ENCODE results near the gene WWOX.
"Not testable (repeated sequence)": the region's sequence is repeated elsewhere in the genome, so short reads cannot be mapped to it uniquely, and the experiment has no call there.

WWOX gene

GRCh38 chr16:78099271-78100111 lies at the start of gene WWOX:
Gene WWOX (plus strand): TSS chr16:78099654.
- in situ Hi-C loops (cut with MboI; ENCODE audit: low sequenced_read_pairs): no loop called here

GRCh38 chr16:78050734-78051400 lies 48.6 kb upstream of the WWOX start:
- in situ Hi-C loops (cut with MboI; ENCODE audit: low sequenced_read_pairs): no loop called here

- in situ Hi-C loops (cut with MboI; ENCODE audit: low sequenced_read_pairs): no loop called here
Measured at GRCh38 chr16:78057803-78058564, 41.5 kb upstream of the WWOX start.

- in situ Hi-C loops (cut with MboI; ENCODE audit: low sequenced_read_pairs): not testable (repeated sequence)
Measured at GRCh38 chr16:78059806-78060205, 39.6 kb upstream of the WWOX start.

GRCh38 chr16:78060295-78060694 lies 39.2 kb upstream of the WWOX start:
- in situ Hi-C loops (cut with MboI; ENCODE audit: low sequenced_read_pairs): no loop called here

GRCh38 chr16:78060809-78061208 lies 38.6 kb upstream of the WWOX start:
- in situ Hi-C loops (cut with MboI; ENCODE audit: low sequenced_read_pairs): no loop called here

GRCh38 chr16:78065319-78065718 lies 34.1 kb upstream of the WWOX start:
- in situ Hi-C loops (cut with MboI; ENCODE audit: low sequenced_read_pairs): no loop called here

GRCh38 chr16:78069913-78070312 lies 29.5 kb upstream of the WWOX start:
- in situ Hi-C loops (cut with MboI; ENCODE audit: low sequenced_read_pairs): no loop called here

- in situ Hi-C loops (cut with MboI; ENCODE audit: low sequenced_read_pairs): no loop called here
Measured at GRCh38 chr16:78072275-78072674, 27.2 kb upstream of the WWOX start.

- in situ Hi-C loops (cut with MboI; ENCODE audit: low sequenced_read_pairs): no loop called here
Measured at GRCh38 chr16:78075800-78076199, 23.7 kb upstream of the WWOX start.

- in situ Hi-C loops (cut with MboI; ENCODE audit: low sequenced_read_pairs): no loop called here
Measured at GRCh38 chr16:78081341-78081740, 18.1 kb upstream of the WWOX start.

GRCh38 chr16:78091419-78091818 lies 8.0 kb upstream of the WWOX start:
- in situ Hi-C loops (cut with MboI; ENCODE audit: low sequenced_read_pairs): no loop called here

- in situ Hi-C loops (cut with MboI; ENCODE audit: low sequenced_read_pairs): no loop called here
Measured at GRCh38 chr16:78092758-78093157, 6.7 kb upstream of the WWOX start.

GRCh38 chr16:78094166-78094565 lies 5.3 kb upstream of the WWOX start:
- in situ Hi-C loops (cut with MboI; ENCODE audit: low sequenced_read_pairs): no loop called here

- in situ Hi-C loops (cut with MboI; ENCODE audit: low sequenced_read_pairs): no loop called here
Measured at GRCh38 chr16:78094998-78095397, 4.5 kb upstream of the WWOX start.

GRCh38 chr16:78096386-78096785 lies 3.1 kb upstream of the WWOX start:
- in situ Hi-C loops (cut with MboI; ENCODE audit: low sequenced_read_pairs): no loop called here

GRCh38 chr16:78097548-78097947 lies 1.9 kb upstream of the WWOX start:
- in situ Hi-C loops (cut with MboI; ENCODE audit: low sequenced_read_pairs): no loop called here

- in situ Hi-C loops (cut with MboI; ENCODE audit: low sequenced_read_pairs): no loop called here
Measured at GRCh38 chr16:78098087-78098486, 1.4 kb upstream of the WWOX start.

- in situ Hi-C loops (cut with MboI; ENCODE audit: low sequenced_read_pairs): no loop called here
Measured at GRCh38 chr16:78098595-78099270, 721 bp upstream of the WWOX start.

- in situ Hi-C loops (cut with MboI; ENCODE audit: low sequenced_read_pairs): no loop called here
Measured at GRCh38 chr16:78100112-78100467, 636 bp downstream of the WWOX start.

GRCh38 chr16:78102122-78102660 lies 2.7 kb downstream of the WWOX start:
- in situ Hi-C loops (cut with MboI; ENCODE audit: low sequenced_read_pairs): no loop called here

Data from HL-60/S4 treated with retinoic acid at 250 ng/mL for 4 days and 3 days (cell line).